Hepatocyte (in vitro differentiated cells): ENCODE measurements around the gene PRAMEF1.

ENCODE experiments used
- EZH2phosphoT487 ChIP-seq: fragments of 200-600 bp; sonication (generic); IDR thresholded peaks from one replicate; pipeline ENCODE4 v1.6.1; 2018; ENCODE audit warnings: antibody characterized with exemption, mild to moderate bottlenecking, low read depth, moderate library complexity; ENCODE audit not compliant: unreplicated experiment, severe bottlenecking
- TF ChIP-seq, protein P1 (sequence below): fragments of 200-600 bp; sonication (generic); IDR thresholded peaks from 2 replicates; pipeline ENCODE4 v1.5.1; 2016; ENCODE audit warnings: antibody characterized with exemption, mild to moderate bottlenecking; ENCODE audit not compliant: poor library complexity

DNA sequence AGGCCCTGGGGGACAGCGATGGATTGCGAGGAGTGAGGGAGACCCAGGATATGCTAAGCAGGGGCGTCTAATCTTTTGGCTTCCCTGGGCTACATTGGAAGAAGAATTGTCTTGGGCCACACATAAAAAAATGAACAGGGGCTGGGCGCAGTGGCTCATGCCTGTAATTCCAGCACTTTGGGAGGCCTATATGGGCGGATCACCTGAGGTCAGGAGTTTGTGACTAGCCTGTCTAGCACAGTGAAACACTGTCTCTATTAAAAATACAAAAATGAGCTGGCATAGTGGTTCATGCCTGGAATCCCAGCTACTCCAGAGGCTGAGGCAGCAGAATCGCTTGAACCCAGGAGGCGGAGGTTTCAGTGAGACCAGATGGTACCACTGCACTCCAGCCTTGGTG lies 28.4 kb upstream of the PRAMEF1 start:
- TF ChIP-seq, protein P1, sequence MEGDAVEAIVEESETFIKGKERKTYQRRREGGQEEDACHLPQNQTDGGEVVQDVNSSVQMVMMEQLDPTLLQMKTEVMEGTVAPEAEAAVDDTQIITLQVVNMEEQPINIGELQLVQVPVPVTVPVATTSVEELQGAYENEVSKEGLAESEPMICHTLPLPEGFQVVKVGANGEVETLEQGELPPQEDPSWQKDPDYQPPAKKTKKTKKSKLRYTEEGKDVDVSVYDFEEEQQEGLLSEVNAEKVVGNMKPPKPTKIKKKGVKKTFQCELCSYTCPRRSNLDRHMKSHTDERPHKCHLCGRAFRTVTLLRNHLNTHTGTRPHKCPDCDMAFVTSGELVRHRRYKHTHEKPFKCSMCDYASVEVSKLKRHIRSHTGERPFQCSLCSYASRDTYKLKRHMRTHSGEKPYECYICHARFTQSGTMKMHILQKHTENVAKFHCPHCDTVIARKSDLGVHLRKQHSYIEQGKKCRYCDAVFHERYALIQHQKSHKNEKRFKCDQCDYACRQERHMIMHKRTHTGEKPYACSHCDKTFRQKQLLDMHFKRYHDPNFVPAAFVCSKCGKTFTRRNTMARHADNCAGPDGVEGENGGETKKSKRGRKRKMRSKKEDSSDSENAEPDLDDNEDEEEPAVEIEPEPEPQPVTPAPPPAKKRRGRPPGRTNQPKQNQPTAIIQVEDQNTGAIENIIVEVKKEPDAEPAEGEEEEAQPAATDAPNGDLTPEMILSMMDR, result no peak
- TF ChIP-seq EZH2phosphoT487, result no peak
